HG03175 (cell line): Measurements from ENCODE around the gene NEDD4L.
A peak's percentile ranks its signal among the peaks of the same experiment; 100 is the strongest.

ENCODE experiments used
- ATAC-seq: cut with Tn5 transposase; IDR thresholded peaks from one replicate; pipeline ENCODE4 v1.9.1; 2021; ENCODE audit warnings: mild to moderate bottlenecking, moderate library complexity; ENCODE audit not compliant: unreplicated experiment

The NEDD4L gene

GRCh38 chr18:58088691-58089065 is 44.7 kb downstream of the NEDD4L start:
- ATAC-seq, result no peak

- ATAC-seq, result peak; percentile 95
Observed at GRCh38 chr18:58091099-58091611, 47.1 kb downstream of the NEDD4L start.

GRCh38 chr18:58093311-58093803 is 49.3 kb downstream of the NEDD4L start:
- no peak for ATAC-seq

GRCh38 chr18:58095222-58095621 is 51.2 kb downstream of the NEDD4L start:
- no peak for ATAC-seq

- no peak for ATAC-seq
Observed at GRCh38 chr18:58095655-58096054, 51.6 kb downstream of the NEDD4L start.

GRCh38 chr18:58096658-58097057 is 52.6 kb downstream of the NEDD4L start:
- no peak for ATAC-seq

GRCh38 chr18:58097121-58097906 is 53.3 kb downstream of the NEDD4L start:
- ATAC-seq, result no peak

- no peak for ATAC-seq
Observed at GRCh38 chr18:58097907-58098166, 53.8 kb downstream of the NEDD4L start.

- no peak for ATAC-seq
Observed at GRCh38 chr18:58098706-58099105, 54.7 kb downstream of the NEDD4L start.

- no peak for ATAC-seq
Observed at GRCh38 chr18:58100154-58100553, 56.1 kb downstream of the NEDD4L start.

- ATAC-seq, result no peak
Observed at GRCh38 chr18:58101291-58101794, 57.3 kb downstream of the NEDD4L start.

- no peak for ATAC-seq
Observed at GRCh38 chr18:58102018-58102417, 58.0 kb downstream of the NEDD4L start.

- no peak for ATAC-seq
Observed at GRCh38 chr18:58102875-58103274, 58.8 kb downstream of the NEDD4L start.

GRCh38 chr18:58103339-58103985 is 59.4 kb downstream of the NEDD4L start:
- no peak for ATAC-seq

GRCh38 chr18:58104096-58104495 is 60.1 kb downstream of the NEDD4L start:
- ATAC-seq, result no peak

- no peak for ATAC-seq
Observed at GRCh38 chr18:58105206-58105887, 61.3 kb downstream of the NEDD4L start.

- ATAC-seq, result no peak
Observed at GRCh38 chr18:58105888-58106260, 61.8 kb downstream of the NEDD4L start.

GRCh38 chr18:58106289-58107070 is 62.5 kb downstream of the NEDD4L start:
- no peak for ATAC-seq

- no peak for ATAC-seq
Observed at GRCh38 chr18:58109256-58109655, 65.2 kb downstream of the NEDD4L start.

- ATAC-seq, result no peak
Observed at GRCh38 chr18:58110398-58110797, 66.4 kb downstream of the NEDD4L start.

- no peak for ATAC-seq
Observed at GRCh38 chr18:58112174-58112573, 68.1 kb downstream of the NEDD4L start.
